Measurements from ENCODE around the gene KNG1. TPM values are rescaled to one million over a fixed set of nuclear protein-coding genes. Genes with fewer than 3 reads are reported as not detected.
"Not testable (repeated sequence)": the region's sequence is repeated elsewhere in the genome, so short reads cannot be mapped to it uniquely, and the experiment has no call there.

Gene KNG1
- 1.4 TPM for total RNA-seq (ENCODE audit: insufficient read depth, low replicate concordance)

DNA sequence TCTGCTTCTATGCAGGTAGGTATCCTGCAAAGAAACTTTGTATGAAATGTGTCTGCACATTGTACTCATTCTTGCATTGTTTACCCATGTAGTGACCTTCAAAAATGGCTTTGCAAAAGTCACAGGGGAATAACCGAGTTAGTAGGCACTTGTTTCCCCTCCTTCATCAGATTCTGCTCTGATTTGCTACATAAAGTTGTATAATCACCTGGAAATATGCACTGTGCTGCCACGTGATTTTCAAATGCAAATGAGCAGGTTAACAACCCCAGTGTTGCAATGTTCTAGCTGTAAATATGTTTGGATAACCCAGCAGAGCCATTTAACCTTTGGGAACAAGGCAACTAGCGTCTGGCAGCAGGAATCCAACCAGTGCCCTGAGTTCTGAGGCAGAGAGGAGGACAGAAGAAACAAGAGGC lies at the start of gene KNG1:
Gene KNG1 (plus strand): TSS at position 321 of the 419 bp plus-strand sequence. CDS start 184 bp downstream, outside the sequence.
- DNase-seq (ENCODE audit: low spot score), result no peak

DNA sequence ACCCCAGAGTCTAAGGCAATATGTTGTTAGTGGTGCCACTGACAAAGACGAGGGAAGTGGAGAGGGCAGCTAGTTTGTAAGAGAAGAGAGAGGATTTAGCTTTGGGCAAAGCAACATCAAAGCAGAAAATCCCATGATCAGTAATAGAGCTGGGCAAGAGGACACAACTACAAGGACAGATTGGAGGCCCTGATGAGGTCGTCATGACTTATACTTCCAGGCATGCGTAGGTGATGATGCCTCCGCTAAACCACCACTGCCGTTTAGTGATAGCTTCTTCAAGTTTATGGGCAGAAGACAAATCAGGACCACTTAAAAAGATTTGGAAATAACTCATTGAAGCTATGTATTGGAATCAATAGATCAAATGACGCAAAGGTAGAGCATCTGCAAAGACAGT lies 48.7 kb upstream of the KNG1 start:
- no peak for DNase-seq (ENCODE audit: low spot score)

DNA sequence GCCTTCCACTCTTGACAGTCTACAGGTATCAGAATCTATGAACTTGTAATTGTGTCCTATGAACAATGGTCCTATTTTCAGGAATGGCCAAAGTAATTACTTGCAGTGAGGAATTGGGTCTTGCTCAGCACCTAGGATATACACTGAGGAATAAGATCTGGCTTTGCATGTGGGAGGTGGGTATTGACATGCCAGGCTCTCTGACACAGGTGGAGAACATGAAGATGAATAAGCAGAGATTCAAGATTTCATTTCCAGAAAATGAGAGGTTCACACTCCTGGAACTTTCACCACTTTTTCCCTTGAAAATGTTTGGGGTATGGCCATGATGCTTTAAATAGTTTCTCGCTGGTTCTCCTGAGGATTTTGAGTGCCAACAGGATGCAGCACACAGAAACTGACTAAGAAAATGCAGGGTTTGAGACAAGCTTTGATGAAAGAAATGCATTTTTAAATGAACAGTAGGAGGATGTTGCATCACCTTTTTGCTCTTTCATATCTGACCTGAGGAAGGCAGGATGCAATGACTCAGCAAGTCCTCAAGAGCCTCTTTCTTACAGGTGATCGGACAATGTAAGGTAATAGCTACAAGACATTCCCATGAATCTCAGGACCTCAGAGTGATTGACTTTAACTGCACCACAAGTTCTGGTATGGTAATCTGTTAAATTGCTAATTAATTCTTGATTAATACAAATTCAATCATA lies 47.6 kb upstream of the KNG1 start:
- DNase-seq (ENCODE audit: low spot score), result no peak

DNA sequence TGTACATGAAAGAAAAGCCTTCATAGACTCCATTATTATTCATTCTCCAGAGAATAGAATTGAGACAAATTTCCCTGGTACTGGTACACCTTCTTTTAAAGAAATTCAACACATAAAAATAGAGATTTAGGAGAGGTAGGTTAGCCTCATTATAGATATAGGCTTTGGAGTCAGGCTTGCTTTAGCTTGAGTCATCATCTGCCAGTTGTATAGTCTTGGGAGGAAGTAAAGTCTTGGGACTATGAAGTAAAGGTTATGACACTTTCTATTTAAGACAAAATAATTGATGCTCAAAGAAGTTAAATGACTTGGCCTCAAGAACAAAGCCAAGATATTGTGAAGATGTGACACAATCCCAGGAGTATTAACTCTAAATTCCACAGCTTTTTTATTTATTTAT lies 47.0 kb upstream of the KNG1 start:
- no peak for DNase-seq (ENCODE audit: low spot score)

DNA sequence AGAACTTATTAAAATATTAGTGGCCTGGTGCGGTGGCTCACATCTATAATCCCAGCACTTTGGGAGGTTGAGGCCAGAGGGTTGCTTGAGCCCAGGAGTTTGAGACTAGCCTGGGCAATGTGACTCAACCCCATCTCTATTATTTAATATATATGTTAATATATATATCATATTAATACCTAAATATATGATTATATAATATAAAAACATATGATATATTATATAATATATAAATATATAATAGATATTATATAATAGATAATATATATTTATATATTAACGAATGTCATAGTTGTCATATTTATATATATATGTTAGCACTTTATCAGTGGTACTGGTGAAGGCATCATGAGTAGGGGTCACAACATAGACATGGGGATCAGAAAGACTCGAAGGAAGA lies 46.1 kb upstream of the KNG1 start:
- DNase-seq (ENCODE audit: low spot score), result no peak

DNA sequence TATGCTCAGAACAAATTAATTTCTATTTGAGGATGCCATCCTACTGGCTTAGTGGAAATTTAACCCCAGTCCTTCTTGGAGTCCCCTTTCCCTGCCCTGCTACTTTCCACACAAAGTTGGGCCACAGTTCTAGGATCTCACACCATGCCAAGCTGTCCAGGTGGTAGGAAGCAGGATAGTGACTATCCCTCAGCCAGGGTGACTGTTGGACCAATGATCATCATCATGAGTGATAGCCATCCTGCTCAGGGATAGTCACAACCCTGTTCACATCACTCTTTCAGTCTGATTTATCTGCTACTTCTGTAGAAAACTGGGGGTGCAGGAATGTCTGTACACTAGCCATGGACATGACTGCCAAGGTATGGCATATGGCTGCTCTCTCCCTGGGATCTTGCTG lies 38.6 kb upstream of the KNG1 start:
- no peak for DNase-seq (ENCODE audit: low spot score)

DNA sequence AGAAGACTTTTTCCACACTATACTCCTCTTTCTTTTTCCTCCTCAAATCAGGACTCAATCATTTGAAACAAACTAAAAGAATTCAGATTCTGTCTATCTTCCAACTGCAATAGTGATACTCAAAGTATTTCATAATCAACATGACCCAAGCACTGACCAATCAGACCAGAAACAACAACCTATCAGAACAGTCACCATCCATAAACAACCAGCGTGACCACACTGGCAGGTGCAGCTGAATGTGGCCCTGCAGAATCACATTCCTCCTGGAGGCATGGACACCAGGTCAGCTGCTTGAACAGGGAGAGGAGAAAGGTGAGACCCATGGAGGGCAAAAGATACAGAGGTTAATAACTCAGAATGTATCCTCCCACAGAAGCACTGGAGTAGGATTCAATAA lies 38.0 kb upstream of the KNG1 start:
- no peak for DNase-seq (ENCODE audit: low spot score)

DNA sequence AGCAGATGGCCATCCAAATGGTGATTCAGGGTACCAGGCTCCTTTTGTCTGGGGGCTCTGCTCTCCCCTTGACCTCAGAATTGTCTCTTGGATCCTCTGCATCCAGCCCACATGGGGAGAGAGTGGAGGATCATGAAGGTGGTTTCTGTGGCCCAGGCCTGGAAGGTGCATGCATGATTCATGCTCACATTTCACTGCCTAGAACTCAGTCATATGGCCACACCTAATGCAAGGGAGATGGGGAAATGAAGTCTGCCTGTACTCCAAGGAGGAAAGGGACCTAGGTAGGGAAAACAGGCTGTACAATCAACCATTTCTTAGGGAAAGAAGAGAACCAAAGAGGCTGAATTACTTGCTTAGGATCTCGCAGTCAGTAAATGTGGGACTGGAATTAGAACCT lies 36.3 kb upstream of the KNG1 start:
- no peak for DNase-seq (ENCODE audit: low spot score)

DNA sequence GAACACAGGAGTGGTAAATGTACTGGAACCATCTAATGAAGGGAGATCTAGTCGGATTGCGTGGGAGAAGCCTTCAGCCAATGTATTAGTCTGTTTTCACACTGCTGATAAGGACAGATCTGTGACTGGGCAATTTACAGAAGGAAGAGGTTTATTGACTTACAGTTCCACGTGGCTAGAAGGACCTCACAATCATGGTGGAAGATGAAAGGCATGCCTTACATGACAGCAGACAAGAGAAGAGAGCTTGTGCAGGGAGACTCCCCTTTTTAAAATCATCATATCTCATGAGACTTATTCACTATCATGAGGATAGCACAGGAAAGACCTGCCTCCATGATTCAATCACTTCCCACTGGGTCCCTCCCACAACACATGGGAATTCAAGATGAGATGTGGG lies 34.3 kb upstream of the KNG1 start:
- DNase-seq (ENCODE audit: low spot score), result no peak

DNA sequence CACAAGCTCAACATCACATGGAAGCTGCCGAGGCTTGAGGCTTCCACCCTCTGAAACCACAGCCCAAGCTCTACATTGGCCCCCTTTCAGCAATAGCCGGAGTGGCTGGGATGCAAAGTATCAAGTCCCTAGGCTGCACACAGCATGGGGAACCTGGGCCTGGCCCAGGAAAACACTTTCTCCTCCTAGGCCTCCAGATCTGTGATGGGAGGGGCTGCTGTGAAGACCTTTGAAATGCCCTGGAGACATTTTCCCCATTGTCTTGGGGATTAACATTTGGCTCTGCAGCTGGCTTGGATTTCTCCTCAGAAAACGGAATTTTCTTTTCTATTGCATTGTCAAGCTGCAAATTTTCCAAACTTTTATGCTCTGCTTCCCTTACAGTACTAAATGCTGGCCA lies 33.2 kb upstream of the KNG1 start:
- DNase-seq (ENCODE audit: low spot score), result no peak

DNA sequence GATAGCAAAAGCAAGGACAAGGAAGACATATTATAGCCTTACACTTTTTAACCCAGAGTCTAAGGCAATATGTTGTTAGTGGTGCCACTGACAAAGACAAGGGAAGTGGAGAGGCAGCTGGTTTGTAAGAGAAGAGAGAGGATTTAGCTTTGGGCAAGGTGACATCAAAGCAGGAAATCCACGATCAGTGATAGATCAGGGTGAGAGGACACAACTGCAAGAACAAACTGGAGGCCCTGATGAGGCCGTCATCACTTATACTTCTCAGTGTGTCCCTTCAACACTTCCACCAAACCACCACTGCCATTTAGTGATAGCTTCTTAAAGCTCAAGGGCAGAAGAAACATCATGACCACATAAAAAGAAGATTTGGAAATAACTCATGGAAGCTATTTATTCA lies 30.7 kb upstream of the KNG1 start:
- DNase-seq (ENCODE audit: low spot score), result not testable (repeated sequence)

DNA sequence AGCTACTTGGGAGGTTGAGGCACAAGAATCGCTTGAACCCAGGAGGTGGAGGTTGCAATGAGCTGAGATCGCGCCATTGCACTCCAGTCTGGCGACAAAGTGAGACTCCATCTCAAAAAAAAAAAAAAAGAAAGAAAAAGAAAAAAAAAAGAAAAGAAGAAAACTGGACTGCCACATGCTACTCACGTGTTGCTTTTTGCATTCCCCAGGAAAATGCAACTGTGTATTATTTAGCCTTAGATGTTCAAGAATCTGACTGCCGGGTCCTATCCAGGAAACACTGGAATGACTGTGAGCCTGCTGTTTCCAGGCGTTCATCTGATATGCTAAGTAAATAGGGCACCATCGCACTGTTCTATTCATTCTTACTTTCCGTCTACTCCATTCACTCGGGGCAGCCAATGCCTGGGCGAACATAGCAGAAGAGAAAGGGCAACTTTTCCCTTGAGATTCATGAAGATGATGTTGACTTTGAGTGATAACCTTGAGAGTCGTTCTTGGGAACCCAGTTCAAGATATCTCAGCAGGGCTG lies 30.0 kb upstream of the KNG1 start:
- no peak for DNase-seq (ENCODE audit: low spot score)

DNA sequence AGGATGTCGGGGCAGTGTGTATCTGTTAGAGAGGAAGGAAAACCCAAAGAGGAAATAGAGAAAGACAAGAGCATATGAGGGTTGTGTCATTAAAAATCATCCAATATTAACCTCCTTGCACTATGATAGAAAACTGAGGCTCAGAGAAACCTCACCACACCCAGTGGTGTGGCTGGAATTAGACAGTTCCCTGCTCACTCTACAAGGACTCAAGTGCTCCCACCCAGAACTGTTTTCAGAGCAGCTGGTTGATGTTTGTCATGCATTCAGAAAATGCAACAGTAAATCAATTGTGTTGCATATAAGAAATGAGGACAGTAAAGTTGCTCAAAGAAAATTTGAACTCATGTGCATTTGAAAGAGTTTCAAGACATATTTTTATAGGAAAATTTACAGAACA lies 26.9 kb upstream of the KNG1 start:
- DNase-seq (ENCODE audit: low spot score), result not testable (repeated sequence)

DNA sequence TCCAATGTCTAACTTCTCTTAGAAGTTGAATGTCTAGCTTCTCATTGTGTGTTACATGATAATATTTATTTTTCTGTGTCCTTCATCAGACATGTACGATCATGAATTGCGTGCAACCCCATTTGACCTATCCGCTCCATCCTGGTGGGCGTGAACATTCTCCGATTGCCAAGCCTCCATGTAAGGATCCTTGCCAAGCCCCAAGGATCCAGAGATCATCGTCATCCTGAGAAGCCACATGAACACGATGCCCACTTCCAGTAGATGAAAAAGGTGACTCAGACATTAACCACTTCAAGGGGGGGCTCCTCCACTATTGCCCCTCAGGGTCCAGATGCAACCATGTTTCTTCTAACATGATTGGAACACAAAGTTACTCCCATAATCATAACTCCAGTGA lies 25.5 kb upstream of the KNG1 start:
- DNase-seq (ENCODE audit: low spot score), result no peak

DNA sequence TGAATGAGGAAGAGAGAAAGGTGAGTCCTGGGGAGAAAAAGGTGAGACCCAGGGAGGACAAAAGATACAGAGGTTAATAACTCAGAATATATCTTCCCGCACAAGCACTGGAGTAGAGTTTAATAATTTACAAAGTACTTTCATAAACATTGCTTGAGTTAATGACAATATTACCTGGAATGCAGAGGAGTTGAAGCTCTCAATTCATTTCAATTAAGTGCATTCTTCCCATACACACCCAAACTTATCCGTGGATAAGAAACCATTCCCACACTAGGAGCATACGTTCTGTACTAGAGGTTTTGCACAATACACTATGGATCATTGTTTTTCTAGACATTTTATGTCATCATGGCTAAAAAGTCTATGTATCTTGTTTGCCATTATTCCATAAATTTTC lies 23.3 kb upstream of the KNG1 start:
- no peak for DNase-seq (ENCODE audit: low spot score)

DNA sequence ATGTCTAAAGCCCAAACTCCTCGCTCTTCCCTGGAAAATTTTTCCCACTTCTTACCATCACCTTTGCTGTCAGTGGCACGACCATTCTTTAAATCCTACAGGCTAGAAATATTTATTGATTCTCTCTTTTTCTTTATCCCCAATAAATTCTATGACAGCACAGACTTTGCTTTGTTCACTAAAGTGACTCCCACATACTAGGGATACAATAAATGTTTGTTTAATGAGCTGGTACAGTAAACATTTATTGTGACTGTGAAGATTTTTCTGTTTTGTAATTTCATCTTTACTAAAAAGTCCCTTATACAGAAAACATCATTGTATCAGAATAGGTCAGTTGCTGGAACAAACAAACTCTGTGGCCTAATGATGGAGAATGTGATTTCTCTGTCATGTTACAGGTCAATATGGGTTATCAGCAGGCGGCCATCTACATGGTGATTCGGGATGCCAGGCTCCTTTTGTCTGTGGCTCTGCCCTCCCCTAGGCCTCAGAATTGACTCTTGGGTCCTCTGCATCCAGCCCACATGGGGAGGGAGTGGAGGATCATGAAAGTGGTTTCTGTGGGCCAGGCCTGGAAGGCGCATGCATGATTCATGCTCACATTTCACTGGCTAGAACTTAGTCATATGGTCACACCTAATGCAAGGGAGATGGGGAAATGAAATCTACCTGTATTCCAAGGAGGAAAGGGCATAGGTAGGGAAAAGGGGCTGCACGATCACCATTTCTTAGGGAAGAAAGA lies 22.7 kb upstream of the KNG1 start:
- DNase-seq (ENCODE audit: low spot score), result no peak

DNA sequence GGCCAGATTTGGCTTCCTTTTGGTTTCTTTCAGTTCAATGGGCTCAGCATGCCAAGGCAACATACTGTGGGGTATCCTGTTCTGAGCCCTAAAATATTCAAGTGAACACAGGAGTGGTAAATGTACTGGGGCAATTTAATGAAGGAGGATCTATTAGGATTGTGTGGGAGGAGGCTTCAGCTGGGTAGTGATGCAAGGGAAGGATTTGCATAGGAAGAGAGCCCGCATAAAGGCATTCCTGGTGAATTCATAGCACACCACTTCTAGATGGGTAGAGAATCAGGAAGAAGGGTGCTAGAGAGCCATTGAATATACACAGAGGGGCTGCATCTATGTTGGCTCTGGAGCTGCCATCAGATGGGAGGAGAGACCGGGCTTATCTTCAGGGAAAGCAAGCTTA lies 20.6 kb upstream of the KNG1 start:
- no peak for DNase-seq (ENCODE audit: low spot score)

DNA sequence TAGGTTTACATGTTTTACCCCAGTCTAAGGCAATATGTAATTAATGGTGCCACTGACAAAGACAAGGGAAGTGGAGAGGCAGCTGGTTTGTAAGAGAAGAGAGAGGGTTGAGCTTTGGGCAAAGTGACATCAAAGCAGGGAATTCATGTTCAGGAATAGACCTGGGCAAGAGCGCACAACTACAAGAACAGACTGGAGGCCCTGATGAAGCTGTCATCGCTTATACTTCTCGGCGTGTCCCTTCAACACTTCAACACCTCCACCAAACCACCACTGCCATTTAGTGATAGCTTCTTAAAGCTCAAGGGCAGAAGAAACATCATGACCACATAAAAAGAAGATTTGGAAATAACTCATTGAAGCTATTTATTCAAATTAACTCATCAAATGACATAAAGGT lies 19.6 kb upstream of the KNG1 start:
- no peak for DNase-seq (ENCODE audit: low spot score)

DNA sequence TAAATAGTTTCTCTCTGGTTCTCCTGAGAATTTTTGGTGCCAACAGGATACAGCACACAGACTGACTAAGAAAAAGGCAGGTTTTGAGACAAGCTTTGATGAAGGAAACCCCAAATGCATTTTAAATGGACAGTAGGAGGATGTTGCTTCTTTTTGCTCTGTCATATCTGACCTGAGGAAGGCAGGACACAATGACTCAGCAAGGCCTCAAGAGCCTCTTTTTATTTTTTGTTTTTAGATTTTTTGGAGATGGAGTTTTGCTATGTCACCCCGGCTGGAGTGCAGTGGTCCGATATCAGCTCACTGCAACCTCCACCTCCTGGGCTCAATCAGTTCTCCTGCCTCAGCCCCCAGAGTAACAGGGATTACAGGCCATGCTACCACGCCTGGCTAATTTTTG lies 16.9 kb upstream of the KNG1 start:
- no peak for DNase-seq (ENCODE audit: low spot score)

DNA sequence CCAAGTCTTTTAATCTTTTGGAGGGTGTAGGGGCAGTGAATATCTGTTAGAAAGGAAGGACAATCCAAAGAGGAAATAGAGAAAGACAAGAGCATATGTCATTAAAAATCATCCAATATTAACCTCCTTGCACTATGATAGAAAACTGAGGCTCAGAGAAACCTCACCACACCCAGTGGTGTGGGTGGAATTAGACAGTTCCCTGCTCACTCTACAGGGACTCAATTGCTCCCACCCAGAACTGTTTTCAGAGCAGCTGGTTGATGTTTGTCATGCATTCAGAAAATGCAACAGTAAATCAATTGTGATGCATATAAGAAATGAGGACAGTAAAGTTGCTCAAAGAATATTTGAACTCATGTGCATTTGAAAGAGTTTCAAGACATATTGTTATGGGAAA lies 14.7 kb upstream of the KNG1 start:
- not testable (repeated sequence) for DNase-seq (ENCODE audit: low spot score)

DNA sequence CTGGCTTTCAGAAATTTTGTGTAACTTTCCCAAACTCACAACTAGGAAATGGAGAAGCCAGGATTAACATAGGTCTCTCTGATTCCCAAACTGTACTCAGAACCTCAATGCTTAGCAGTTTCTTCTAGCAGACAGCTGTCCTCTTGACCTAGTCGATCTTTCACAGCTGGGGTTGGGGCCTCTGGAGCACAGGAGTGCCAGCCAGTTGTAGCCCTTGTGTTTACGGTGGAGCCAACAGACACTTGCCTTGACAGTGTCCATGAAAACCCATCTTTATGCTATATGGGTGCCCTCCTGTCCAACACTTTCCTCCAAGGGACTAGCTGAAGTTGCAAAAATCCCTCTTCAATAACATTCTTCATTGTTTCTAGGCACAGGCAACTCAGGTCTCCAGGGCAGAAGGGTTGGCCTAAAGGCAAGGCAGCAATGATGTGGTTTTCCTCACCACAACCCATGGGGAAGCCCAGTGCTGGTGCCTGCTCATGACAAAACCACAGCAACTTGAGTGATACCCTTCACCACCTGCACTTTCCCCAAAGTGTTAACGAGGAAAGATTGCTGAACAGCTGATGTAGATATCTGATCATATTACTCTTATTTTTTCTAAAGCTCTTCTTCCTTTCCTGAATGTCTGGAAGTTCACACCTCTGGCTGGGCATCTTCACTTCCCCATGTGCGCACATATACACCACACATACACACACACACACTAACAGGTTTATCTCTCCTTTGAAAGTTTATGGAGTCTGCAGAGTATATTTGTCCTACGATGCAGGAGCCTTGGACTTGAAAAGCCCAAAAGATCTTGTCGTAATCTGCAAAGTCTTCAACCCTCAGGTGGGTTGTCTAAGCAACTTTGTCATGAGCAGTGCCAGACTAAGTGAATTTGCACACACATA lies 11.0 kb upstream of the KNG1 start:
- DNase-seq (ENCODE audit: low spot score), result no peak
